OCI-LY3 (cell line): ENCODE measurements around the gene DFFA.

Source experiments
- CTCF ChIP-seq: fragments of 200-600, 300-600 bp; sonication (generic); IDR thresholded peaks from 2 replicates; pipeline ENCODE4 v1.5.1; 2014; ENCODE audit warnings: antibody characterized with exemption, low read length, low read depth
- EZH2phosphoT487 ChIP-seq: fragments of 200-600 bp; shearing (Covaris generic); IDR thresholded peaks from 2 replicates; pipeline ENCODE4 v1.6.1; 2018; ENCODE audit warnings: antibody characterized with exemption, mixed run types, low read depth

- TF ChIP-seq CTCF (no peak), EZH2phosphoT487 (no peak)
Observed at GRCh38 chr1:10475510-10475909, 3.2 kb upstream of the DFFA start.
